GM12801 (cell line): Measurements from ENCODE around the gene ZFYVE28.

Source experiments
- CTCF ChIP-seq: IDR thresholded peaks from one replicate; pipeline ENCODE4 v1.5.1; 2011; ENCODE audit warnings: control low read depth; ENCODE audit not compliant: insufficient read length; ENCODE audit errors: extremely low read depth

The ZFYVE28 gene

GRCh38 chr4:2285613-2286381 is 132.6 kb downstream of the ZFYVE28 start:
- no peak for TF ChIP-seq CTCF

- no peak for TF ChIP-seq CTCF
Observed at GRCh38 chr4:2284934-2285612, 133.4 kb downstream of the ZFYVE28 start.

- TF ChIP-seq CTCF = no peak
Observed at GRCh38 chr4:2284161-2284933, 134.1 kb downstream of the ZFYVE28 start.

GRCh38 chr4:2283199-2283711 is 135.2 kb downstream of the ZFYVE28 start:
- TF ChIP-seq CTCF = no peak

GRCh38 chr4:2281575-2282343 is 136.7 kb downstream of the ZFYVE28 start:
- no peak for TF ChIP-seq CTCF

DNA sequence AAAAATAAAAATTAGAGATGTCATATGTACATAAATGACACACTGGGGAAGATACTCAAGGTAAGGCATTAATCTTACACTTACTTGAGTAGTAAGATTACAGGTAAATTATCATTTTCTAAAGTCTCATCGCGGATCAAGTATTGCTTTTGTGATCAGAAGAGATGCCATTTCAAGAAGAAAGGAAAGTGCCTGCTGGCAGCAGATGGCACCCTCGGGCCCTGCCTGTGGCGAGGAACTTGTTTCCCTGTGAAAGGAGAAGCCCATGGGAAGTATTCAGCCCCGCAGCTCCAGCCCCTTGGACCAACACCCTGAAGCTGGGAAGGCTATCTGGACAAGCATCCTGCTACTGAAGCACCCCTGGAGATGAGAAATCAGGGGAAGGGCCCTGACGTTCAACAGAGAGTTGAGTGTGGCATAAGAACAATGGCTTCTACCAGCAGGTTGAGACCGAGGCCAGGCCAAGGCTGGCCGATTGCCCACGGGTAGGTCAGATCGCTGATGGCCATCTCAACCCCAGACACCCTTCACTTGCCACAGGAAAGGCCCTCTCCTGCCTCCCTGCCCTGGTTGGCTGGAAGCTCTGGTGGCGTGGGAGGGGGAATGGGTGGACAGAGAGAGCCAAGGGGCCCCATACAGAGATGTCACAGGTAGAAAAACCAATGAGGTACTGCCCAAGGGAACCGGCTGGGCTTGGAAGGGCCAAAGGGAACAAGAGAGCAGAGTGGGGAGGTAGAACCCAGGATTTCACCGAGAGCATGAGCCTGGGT is 137.7 kb downstream of the ZFYVE28 start:
- TF ChIP-seq CTCF = no peak
